GM04504 (cell line): ENCODE results near the gene HEXD.
"Not testable (repeated sequence)": the region's sequence is repeated elsewhere in the genome, so short reads cannot be mapped to it uniquely, and the experiment has no call there.

Experiments used
- DNase-seq: peaks from one replicate; pipeline ENCODE4 v3.0.0-alpha.2; 2012; ENCODE audit warnings: low read depth

HEXD gene

GRCh38 chr17:82418001-82418986 is at the start of gene HEXD, which contains the start of gene OGFOD3:
HEXD (plus strand) TSS chr17:82418347; CDS start chr17:82419800, 1,453 bp downstream.
OGFOD3 (minus strand) TSS chr17:82418586; CDS start chr17:82418485, 101 bp downstream.
- peak; percentile 67 for DNase-seq

- DNase-seq = no peak
These were observed 48.9 kb upstream of the HEXD start for GRCh38 chr17:82369211-82369610.

DNA sequence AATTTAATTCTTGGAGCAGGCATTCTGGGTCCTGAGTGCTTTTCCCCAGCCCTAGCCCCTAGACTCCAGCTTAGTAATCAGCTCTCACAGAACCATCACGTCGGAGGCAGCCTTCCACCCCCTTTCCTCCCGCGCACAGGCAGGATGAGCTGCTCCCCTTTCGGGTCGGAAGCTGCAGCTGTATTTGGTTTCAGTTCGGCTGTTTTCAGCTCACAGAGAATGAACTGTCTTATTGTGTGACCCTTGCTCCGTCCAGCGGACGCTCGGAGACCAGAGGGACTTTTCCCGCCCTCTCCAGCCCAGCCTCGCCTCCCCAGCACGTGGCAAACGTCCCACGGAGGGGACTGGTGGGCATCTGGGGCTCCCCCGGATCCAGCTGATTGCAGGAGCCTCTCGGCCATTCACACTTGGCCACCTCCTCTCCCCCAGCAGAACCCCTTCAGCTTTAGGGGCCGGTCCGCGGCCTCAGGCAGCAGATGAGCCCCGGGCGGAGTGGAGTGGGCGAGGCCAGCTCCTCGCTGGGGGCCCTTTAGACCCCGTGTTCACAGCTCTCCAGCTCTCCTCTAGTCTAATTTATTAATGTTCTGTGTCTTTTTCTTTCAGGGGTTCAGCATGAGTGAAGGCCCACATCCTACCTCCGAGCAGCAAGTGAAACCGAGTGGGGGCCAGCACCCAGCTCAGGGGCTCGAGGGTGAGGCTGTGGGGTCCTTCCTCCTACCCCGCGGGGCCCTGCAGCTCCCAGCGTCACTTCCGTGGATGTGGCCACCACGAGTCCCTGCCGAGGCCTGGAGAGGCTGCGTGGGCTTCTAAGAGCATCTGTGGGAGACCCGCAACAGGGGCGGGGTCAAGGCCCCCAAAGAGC is 47.4 kb upstream of the HEXD start:
- DNase-seq = no peak

- no peak for DNase-seq
These were observed 46.6 kb upstream of the HEXD start, which contains the start of gene UTS2R for GRCh38 chr17:82371333-82372248. UTS2R (plus strand) TSS chr17:82371765; CDS start chr17:82374325, 2,560 bp downstream.

- no peak for DNase-seq
These were observed 45.7 kb upstream of the HEXD start for GRCh38 chr17:82372249-82373071.

DNA sequence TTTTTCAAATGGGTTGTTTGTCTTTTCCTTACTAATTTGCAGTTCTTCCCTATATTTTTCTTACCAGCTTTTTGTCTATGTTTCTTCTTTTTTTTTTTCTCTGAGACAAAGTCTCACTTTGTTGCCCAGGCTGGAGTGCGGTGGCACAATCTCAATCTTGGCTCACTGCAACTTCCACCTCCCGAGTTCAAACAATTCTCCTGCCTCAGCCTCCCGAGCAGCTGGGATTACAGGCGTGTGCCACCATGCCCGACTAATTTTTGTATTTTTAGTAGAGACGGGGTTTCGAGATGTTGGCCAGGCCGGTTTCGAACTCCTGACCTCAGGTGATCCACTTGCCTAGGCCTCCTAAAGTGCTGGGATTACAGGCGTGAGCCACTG is 45.1 kb upstream of the HEXD start:
- not testable (repeated sequence) for DNase-seq

GRCh38 chr17:82373731-82374625 is 44.2 kb upstream of the HEXD start:
- no peak for DNase-seq

GRCh38 chr17:82374626-82375331 is 43.4 kb upstream of the HEXD start:
- DNase-seq = no peak

GRCh38 chr17:82375359-82376041 is 42.6 kb upstream of the HEXD start:
- no peak for DNase-seq

DNA sequence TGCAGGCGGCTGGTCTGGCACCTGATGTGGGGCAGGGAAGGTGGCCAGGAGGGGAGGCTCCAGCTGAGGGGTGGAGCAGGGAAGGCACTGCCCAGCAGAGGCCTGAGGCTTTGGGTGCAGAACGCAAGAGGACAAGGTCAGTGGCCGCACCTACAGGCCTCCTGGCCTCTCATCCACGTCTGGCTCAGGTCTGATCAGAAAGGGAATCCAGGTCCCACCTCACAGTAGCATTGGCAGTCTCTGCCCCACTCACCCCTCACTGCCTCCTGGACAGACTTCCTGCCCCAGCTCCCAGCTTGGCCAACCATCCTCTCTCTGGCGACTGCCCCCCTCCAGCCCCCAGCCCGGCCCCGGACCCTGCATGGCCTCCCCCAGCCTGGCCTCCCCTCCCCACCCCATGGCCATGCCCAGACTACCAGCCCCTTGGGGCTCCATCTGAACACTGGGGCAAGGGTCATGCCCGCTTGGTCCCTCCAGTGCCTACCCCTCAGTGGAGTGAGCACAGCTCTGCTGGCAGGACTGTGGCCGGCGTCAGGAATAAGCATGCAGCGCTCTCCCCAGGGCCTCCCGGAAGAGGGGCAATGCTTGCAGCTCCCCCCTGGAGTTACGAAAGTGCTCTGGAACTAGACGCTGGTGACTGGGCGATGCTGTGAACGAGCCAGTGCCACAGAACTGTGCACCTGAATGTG is 42.0 kb upstream of the HEXD start:
- no peak for DNase-seq

- not testable (repeated sequence) for DNase-seq
These were observed 40.9 kb upstream of the HEXD start for GRCh38 chr17:82377294-82377693.

GRCh38 chr17:82377924-82378740 is 40.0 kb upstream of the HEXD start:
- DNase-seq = no peak

DNA sequence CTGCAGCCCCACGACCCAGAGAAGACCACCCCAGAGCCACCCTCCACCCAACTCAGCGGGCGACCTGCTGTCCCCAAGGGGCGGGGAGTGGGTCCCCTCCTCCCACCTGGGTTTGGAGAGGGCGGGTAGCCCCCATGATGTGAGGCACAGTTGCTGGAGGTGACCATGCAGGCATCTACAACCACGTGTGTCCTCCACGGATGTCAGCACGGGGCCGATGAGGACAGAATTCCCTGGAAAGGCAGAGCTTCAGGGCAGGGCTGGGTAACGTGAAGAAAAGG is 39.5 kb upstream of the HEXD start:
- DNase-seq = no peak

DNA sequence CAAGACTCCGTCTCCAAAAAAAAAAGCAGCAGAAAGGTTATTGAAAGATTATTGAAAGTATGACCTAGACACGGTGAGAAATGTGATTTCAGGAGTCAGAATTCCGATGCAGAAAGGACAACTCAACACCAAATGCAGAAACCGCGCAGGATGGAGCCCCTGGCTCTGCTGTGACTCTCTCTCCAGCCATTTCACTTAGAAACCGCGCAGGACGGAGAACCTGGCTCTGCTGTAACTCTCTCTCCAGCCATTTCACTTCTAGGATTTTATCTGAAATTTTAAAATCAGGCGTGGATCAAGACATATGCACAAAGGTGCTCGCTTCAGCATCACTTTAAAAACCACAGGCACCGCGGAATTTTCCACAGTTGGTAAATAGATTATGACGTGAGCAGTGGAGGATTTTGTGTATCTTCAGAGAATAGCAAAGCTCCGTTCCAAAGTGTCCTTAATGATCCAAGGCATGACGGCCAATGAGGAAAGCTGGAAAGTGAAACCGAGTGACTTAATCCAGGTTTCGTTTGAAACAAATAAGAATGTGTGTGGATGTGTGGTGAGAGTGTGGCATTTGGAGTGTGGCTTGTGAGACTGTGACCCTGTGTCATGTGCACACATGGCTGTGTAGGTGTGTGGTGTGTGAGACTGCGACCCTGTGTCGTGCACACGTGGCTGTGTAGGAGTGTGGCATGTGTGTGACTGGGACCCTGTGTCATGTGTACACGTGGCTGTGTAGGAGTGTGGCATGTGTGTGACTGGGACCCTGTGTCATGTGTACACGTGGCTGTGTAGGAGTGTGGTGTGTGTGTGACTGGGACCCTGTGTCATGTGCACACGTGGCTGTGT is 37.1 kb upstream of the HEXD start:
- DNase-seq = no peak

DNA sequence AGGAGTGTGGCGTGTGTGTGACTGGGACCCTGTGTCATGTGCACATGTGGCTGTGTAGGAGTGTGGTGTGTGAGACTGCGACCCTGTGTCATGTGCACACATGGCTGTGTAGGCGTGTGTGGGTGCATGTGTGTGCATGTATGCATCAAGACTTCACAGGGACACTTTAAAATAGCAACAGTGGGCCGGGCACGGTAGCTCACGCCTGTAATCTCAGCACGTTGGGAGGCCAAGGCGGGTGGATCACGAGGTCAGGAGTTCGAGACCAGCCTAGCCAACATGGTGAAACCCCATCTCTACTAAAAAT is 36.5 kb upstream of the HEXD start:
- not testable (repeated sequence) for DNase-seq

DNA sequence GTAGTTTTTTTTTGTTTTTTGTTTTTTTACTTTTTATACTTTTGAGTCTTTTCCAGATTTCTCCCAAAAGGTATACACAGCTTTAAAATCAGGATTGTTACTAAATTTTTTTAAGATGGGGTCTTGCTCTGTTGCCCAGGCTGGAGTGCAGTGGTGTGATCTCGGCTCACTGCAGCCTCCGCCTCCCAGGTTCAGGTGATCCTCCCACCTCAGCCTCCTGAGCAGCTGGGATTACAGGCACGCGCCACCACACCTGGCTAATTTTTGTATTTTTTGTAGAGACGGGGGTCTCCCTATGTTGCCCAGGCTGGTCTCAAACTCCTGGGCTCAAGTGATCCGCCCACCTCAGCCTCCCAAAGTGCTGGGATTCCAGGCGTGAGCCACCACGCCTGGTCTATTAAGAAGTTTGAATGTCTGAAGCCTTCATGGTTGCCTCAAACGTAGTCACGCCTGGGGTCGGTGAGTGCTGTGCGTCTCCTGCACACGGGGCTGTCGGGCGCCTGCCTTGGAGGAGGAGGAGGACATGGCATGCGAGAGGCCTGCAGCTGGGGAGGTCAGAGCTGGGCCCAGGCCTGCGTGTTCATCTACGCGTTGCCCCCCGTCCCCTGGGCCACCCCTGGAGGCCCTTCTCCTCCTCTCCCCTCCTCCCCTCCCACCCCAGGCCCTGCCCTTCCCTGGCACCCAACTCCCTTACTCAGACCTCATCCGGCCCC is 35.8 kb upstream of the HEXD start:
- not testable (repeated sequence) for DNase-seq
